ENCODE data around the gene DBH.

GRCh38 chr9:133692364-133692985 is 56.3 kb downstream of the DBH start:
- TF ChIP-seq CTCF (IDR thresholded peaks at IDR 0.05) (no peak), POLR2A (IDR thresholded peaks at IDR 0.05) (no peak)
